Measurements from ENCODE around the gene GCAT. TPM values are rescaled to one million over a fixed set of nuclear protein-coding genes. Genes with fewer than 3 reads are reported as not detected.

The GCAT gene
- total and polyA plus RNA-seq, 10 of the 15 experiments (the other 5 are each of a cell fraction or from before 2014, with no cell fraction given): 0.95 to 34.3 (median 15.3) TPM

- Histone ChIP-seq H3K36me3 (ENCODE audit: control insufficient read depth in 2 of 2, insufficient read depth in 2 of 2, low read length in 1 of 2) (peaks cover 23 to 41% of the 10 kb centered on the region in 2 experiments), H3K9me3 (replicated peaks; ENCODE audit: control insufficient read depth, insufficient read depth, low read length) (no peaks in the 10 kb centered on the region), H3K27me3 (replicated peaks in 1 of 2; ENCODE audit: control insufficient read depth in 2 of 2, insufficient read depth in 2 of 2, low read length in 1 of 2) (no peaks in the 10 kb centered on the region), H2AFZ (ENCODE audit: control insufficient read depth, low read depth, low read length) (no peak overlapping the region), H3K27ac (ENCODE audit: control insufficient read depth, insufficient read depth) (no peak overlapping the region), H3K9ac (ENCODE audit: control insufficient read depth, insufficient read depth, low read length) (no peak overlapping the region), H3K79me2 (ENCODE audit: control insufficient read depth, insufficient read depth, low read length) (no peaks in the 10 kb centered on the region), H3K4me3 (no peak overlapping the region), H4K20me1 (ENCODE audit: control insufficient read depth, insufficient read depth) (no peaks in the 10 kb centered on the region), H3K4me2 (ENCODE audit: control insufficient read depth, insufficient read depth) (no peak overlapping the region), H3K4me1 (ENCODE audit: control insufficient read depth, insufficient read depth, low read length) (no peaks in the 10 kb centered on the region)
- TF ChIP-seq SMAD1 (IDR thresholded peaks at IDR 0.05; ENCODE audit: low read depth, partially characterized antibody): no peak
- TF ChIP-seq ELK1 (IDR thresholded peaks at IDR 0.05; ENCODE audit: low read depth, low read length): no peak
- no peak for TF ChIP-seq TCF3 (IDR thresholded peaks at IDR 0.05; ENCODE audit: borderline replicate concordance, insufficient read depth, low read depth, low read length)
- TF ChIP-seq NFYA (IDR thresholded peaks at IDR 0.05; ENCODE audit: borderline replicate concordance, low read depth, low read length): no peak
- TF ChIP-seq HCFC1 (IDR thresholded peaks at IDR 0.05; ENCODE audit: low read length): no peak
- no peak for TF ChIP-seq BMI1 (IDR thresholded peaks at IDR 0.05; ENCODE audit: borderline replicate concordance)
- no peak for TF ChIP-seq ZBTB33 (IDR thresholded peaks at IDR 0.05)
- TF ChIP-seq ZNF24 (IDR thresholded peaks at IDR 0.05): no peak
- BruUV-seq (replicated peaks): no TSS peak
- ChIA-PET CTCF (interaction anchor here (4.8 kb wide), 1 partner anchor 48 kb away, joined by 121 read pairs; no protein-coding TSS in a partner anchor), POLR2A (no interaction called here), SMC1A (ENCODE audit: uncharacterized antibody, unreplicated experiment) (interaction anchor here (0.6 to 0.9 kb wide), 3 partner anchors 15 to 204 kb away, joined by 3 read pairs; no protein-coding TSS in a partner anchor), RAD21 (ENCODE audit: unreplicated experiment) (no interaction called here)
- no peak for DNase-seq (ENCODE audit: low read depth, low spot score)
- no peak for FAIRE-seq
- in situ Hi-C loops (cut with MboI): no loop called here
- intact Hi-C loops (cut with micrococcal nuclease; ENCODE audit: unreplicated experiment): loop anchor here (10.0 kb wide), 1 partner anchor 331 kb away; no protein-coding TSS in a partner anchor
- WGBS (ENCODE audit: insufficient coverage, insufficient replicate concordance, low lambda C conversion rate, missing lambda C conversion rate): 100% methylated on average over 6 of the region's 6 CpGs
- no peak for ATAC-seq
Observed at GRCh38 chr22:37865510-37865909, 57.8 kb downstream of the GCAT start.

MicroRNA genes within 50 kb of the gene (microRNA counts, 767-probe panel; counts per million panel counts)
- microRNA hsa-miR-658 (55.3 counts per million), microRNA hsa-miR-659-3p (1,244 counts per million, percentile 41 among the panel's probes with 10 or more counts)

Small RNA genes within 50 kb of the gene (microRNA-seq; reads per million reads assigned to microRNA genes)
- gene MIR659: 9.0 reads per million, percentile 42 among the genes with 10 or more reads in this experiment

Small RNA genes within 50 kb of the gene (small RNA-seq; reads per million reads assigned to genes)
- 2.5 reads per million, percentile 69 among the genes with 10 or more reads in this experiment for gene MIR659

Other genes starting within 250 kb of the GCAT start
Only the 7 nearest of the 16 such genes appear.
- gene LGALS1, start 132.3 kb upstream of the GCAT start, total RNA-seq (2014; rRNA removed): 1,028 and 1,163 TPM in 2 replicates
- 508 and 518 TPM in 2 replicates for gene LGALS1, start 132.3 kb upstream of the GCAT start, total RNA-seq (2014; rRNA removed; fragmentation: Illumina TruSeq; extraction: Trizol)
- 636 and 637 TPM in 2 replicates for gene LGALS1, start 132.3 kb upstream of the GCAT start, total RNA-seq (2021)
- 690 and 1,889 TPM in 2 replicates for gene LGALS1, start 132.3 kb upstream of the GCAT start, polyA plus RNA-seq (2011; rRNA removed)
- 56.5 and 312 TPM in 2 replicates for gene LGALS1, start 132.3 kb upstream of the GCAT start, polyA plus RNA-seq (2014; fragmentation: Illumina TruSeq; extraction: Trizol)
- gene LGALS1, start 132.3 kb upstream of the GCAT start, polyA plus RNA-seq (2014; fragmentation: Nextera tagmentation; extraction: Ambion mirVana): 100 to 1,000 TPM; 571 TPM
- gene LGALS1, start 132.3 kb upstream of the GCAT start, polyA plus RNA-seq (2014; rRNA removed): 1,386 and 1,631 TPM in 2 replicates
- 100 to 1,000 TPM; 777 to 791 TPM for gene LGALS1, start 132.3 kb upstream of the GCAT start, polyA plus RNA-seq (2016; fragmentation: Nextera tagmentation; extraction: Ambion mirVana)
- 42.1 and 43.2 TPM in 2 replicates for gene NOL12, start 121.6 kb upstream of the GCAT start, total RNA-seq (2014; rRNA removed)
- gene NOL12, start 121.6 kb upstream of the GCAT start, total RNA-seq (2014; rRNA removed; fragmentation: Illumina TruSeq; extraction: Trizol): 34.2 and 40.5 TPM in 2 replicates
- 36.5 and 37.0 TPM in 2 replicates for gene NOL12, start 121.6 kb upstream of the GCAT start, total RNA-seq (2021)
- gene NOL12, start 121.6 kb upstream of the GCAT start, polyA plus RNA-seq (2011; rRNA removed): 23.1 and 25.8 TPM in 2 replicates
- 15.5 and 43.2 TPM in 2 replicates for gene NOL12, start 121.6 kb upstream of the GCAT start, polyA plus RNA-seq (2014; fragmentation: Illumina TruSeq; extraction: Trizol)
- 10 to 100 TPM in 1 of 2 experiments, 1 to 10 TPM in 1; 3.3 to 12.9 TPM for gene NOL12, start 121.6 kb upstream of the GCAT start, polyA plus RNA-seq (2014; fragmentation: Nextera tagmentation; extraction: Ambion mirVana)
- gene NOL12, start 121.6 kb upstream of the GCAT start, polyA plus RNA-seq (2014; rRNA removed): 41.7 and 49.8 TPM in 2 replicates
- gene NOL12, start 121.6 kb upstream of the GCAT start, polyA plus RNA-seq (2016; fragmentation: Nextera tagmentation; extraction: Ambion mirVana): 10 to 100 TPM; 64.6 to 69.4 TPM
- 18.0 and 21.0 TPM in 2 replicates for gene TRIOBP, start 110.9 kb upstream of the GCAT start, total RNA-seq (2014; rRNA removed)
- gene TRIOBP, start 110.9 kb upstream of the GCAT start, total RNA-seq (2014; rRNA removed; fragmentation: Illumina TruSeq; extraction: Trizol): 9.6 and 10.7 TPM in 2 replicates
- gene TRIOBP, start 110.9 kb upstream of the GCAT start, total RNA-seq (2021): 20.5 and 23.6 TPM in 2 replicates
- gene TRIOBP, start 110.9 kb upstream of the GCAT start, polyA plus RNA-seq (2011; rRNA removed): 6.7 and 10.6 TPM in 2 replicates
- 8.9 and 13.1 TPM in 2 replicates for gene TRIOBP, start 110.9 kb upstream of the GCAT start, polyA plus RNA-seq (2014; fragmentation: Illumina TruSeq; extraction: Trizol)
- gene TRIOBP, start 110.9 kb upstream of the GCAT start, polyA plus RNA-seq (2014; fragmentation: Nextera tagmentation; extraction: Ambion mirVana): under 1 TPM; 0.21 to 0.53 TPM
- 19.5 and 20.1 TPM in 2 replicates for gene TRIOBP, start 110.9 kb upstream of the GCAT start, polyA plus RNA-seq (2014; rRNA removed)
- gene TRIOBP, start 110.9 kb upstream of the GCAT start, polyA plus RNA-seq (2016; fragmentation: Nextera tagmentation; extraction: Ambion mirVana): 10 to 100 TPM in 1 of 2 experiments, 1 to 10 TPM in 1; 4.2 to 19.9 TPM
- gene GALR3, start 15.4 kb downstream of the GCAT start, total RNA-seq (2014; rRNA removed): not detected in 2 replicates
- not detected in 2 replicates for gene GALR3, start 15.4 kb downstream of the GCAT start, total RNA-seq (2014; rRNA removed; fragmentation: Illumina TruSeq; extraction: Trizol)
- not detected in 2 replicates for gene GALR3, start 15.4 kb downstream of the GCAT start, total RNA-seq (2021)
- gene GALR3, start 15.4 kb downstream of the GCAT start, polyA plus RNA-seq (2011; rRNA removed): not detected in 2 replicates
- not detected in 2 replicates for gene GALR3, start 15.4 kb downstream of the GCAT start, polyA plus RNA-seq (2014; fragmentation: Illumina TruSeq; extraction: Trizol)
- gene GALR3, start 15.4 kb downstream of the GCAT start, polyA plus RNA-seq (2014; fragmentation: Nextera tagmentation; extraction: Ambion mirVana): not detected
- not detected in 2 replicates for gene GALR3, start 15.4 kb downstream of the GCAT start, polyA plus RNA-seq (2014; rRNA removed)
- not detected for gene GALR3, start 15.4 kb downstream of the GCAT start, polyA plus RNA-seq (2016; fragmentation: Nextera tagmentation; extraction: Ambion mirVana)
- gene ANKRD54, start 36.4 kb downstream of the GCAT start, total RNA-seq (2014; rRNA removed): 19.0 and 19.1 TPM in 2 replicates
- 12.6 and 13.4 TPM in 2 replicates for gene ANKRD54, start 36.4 kb downstream of the GCAT start, total RNA-seq (2014; rRNA removed; fragmentation: Illumina TruSeq; extraction: Trizol)
- gene ANKRD54, start 36.4 kb downstream of the GCAT start, total RNA-seq (2021): 15.8 and 18.3 TPM in 2 replicates
- 7.5 and 13.7 TPM in 2 replicates for gene ANKRD54, start 36.4 kb downstream of the GCAT start, polyA plus RNA-seq (2011; rRNA removed)
- gene ANKRD54, start 36.4 kb downstream of the GCAT start, polyA plus RNA-seq (2014; fragmentation: Illumina TruSeq; extraction: Trizol): 10.1 and 13.9 TPM in 2 replicates
- gene ANKRD54, start 36.4 kb downstream of the GCAT start, polyA plus RNA-seq (2014; fragmentation: Nextera tagmentation; extraction: Ambion mirVana): 1 to 10 TPM; 5.8 to 9.7 TPM
- gene ANKRD54, start 36.4 kb downstream of the GCAT start, polyA plus RNA-seq (2014; rRNA removed): 21.7 and 22.0 TPM in 2 replicates
- 10 to 100 TPM; 25.3 to 31.6 TPM for gene ANKRD54, start 36.4 kb downstream of the GCAT start, polyA plus RNA-seq (2016; fragmentation: Nextera tagmentation; extraction: Ambion mirVana)
- gene EIF3L, start 41.5 kb downstream of the GCAT start, total RNA-seq (2014; rRNA removed): 624 and 646 TPM in 2 replicates
- 493 and 525 TPM in 2 replicates for gene EIF3L, start 41.5 kb downstream of the GCAT start, total RNA-seq (2014; rRNA removed; fragmentation: Illumina TruSeq; extraction: Trizol)
- 593 and 613 TPM in 2 replicates for gene EIF3L, start 41.5 kb downstream of the GCAT start, total RNA-seq (2021)
- gene EIF3L, start 41.5 kb downstream of the GCAT start, polyA plus RNA-seq (2011; rRNA removed): 1,037 and 1,269 TPM in 2 replicates
- 783 and 881 TPM in 2 replicates for gene EIF3L, start 41.5 kb downstream of the GCAT start, polyA plus RNA-seq (2014; fragmentation: Illumina TruSeq; extraction: Trizol)
- 100 to 1,000 TPM; 521 to 732 TPM for gene EIF3L, start 41.5 kb downstream of the GCAT start, polyA plus RNA-seq (2014; fragmentation: Nextera tagmentation; extraction: Ambion mirVana)
- 613 and 643 TPM in 2 replicates for gene EIF3L, start 41.5 kb downstream of the GCAT start, polyA plus RNA-seq (2014; rRNA removed)
- gene EIF3L, start 41.5 kb downstream of the GCAT start, polyA plus RNA-seq (2016; fragmentation: Nextera tagmentation; extraction: Ambion mirVana): 100 to 1,000 TPM; 294 to 302 TPM
- gene MICALL1, start 98.4 kb downstream of the GCAT start, total RNA-seq (2014; rRNA removed): 11.6 and 15.0 TPM in 2 replicates
- 8.6 and 8.8 TPM in 2 replicates for gene MICALL1, start 98.4 kb downstream of the GCAT start, total RNA-seq (2014; rRNA removed; fragmentation: Illumina TruSeq; extraction: Trizol)
- gene MICALL1, start 98.4 kb downstream of the GCAT start, total RNA-seq (2021): 26.0 and 30.7 TPM in 2 replicates
- gene MICALL1, start 98.4 kb downstream of the GCAT start, polyA plus RNA-seq (2011; rRNA removed): 3.4 and 6.3 TPM in 2 replicates
- gene MICALL1, start 98.4 kb downstream of the GCAT start, polyA plus RNA-seq (2014; fragmentation: Illumina TruSeq; extraction: Trizol): 7.7 and 12.5 TPM in 2 replicates
- gene MICALL1, start 98.4 kb downstream of the GCAT start, polyA plus RNA-seq (2014; fragmentation: Nextera tagmentation; extraction: Ambion mirVana): 1 to 10 TPM in 1 of 2 experiments, under 1 TPM in 1; 0.72 to 2.0 TPM
- gene MICALL1, start 98.4 kb downstream of the GCAT start, polyA plus RNA-seq (2014; rRNA removed): 12.2 and 15.8 TPM in 2 replicates
- 1 to 10 TPM; 2.5 to 6.9 TPM for gene MICALL1, start 98.4 kb downstream of the GCAT start, polyA plus RNA-seq (2016; fragmentation: Nextera tagmentation; extraction: Ambion mirVana)

Data from GM12878 (cell line).